ENCODE data around the gene SAMD9.
"Not testable (repeated sequence)": the region's sequence is repeated elsewhere in the genome, so short reads cannot be mapped to it uniquely, and the experiment has no call there.

SAMD9 gene

GRCh38 chr7:93115796-93116195 is 2.0 kb downstream of the SAMD9 start:
- H3K9ac ChIP-seq (ENCODE audit: low read length): no peak overlapping the region
- no peak overlapping the region for H3K27ac ChIP-seq (ENCODE audit: low read depth, low read length)
- no peaks in the 10 kb centered on the region for H3K36me3 ChIP-seq (ENCODE audit: control insufficient read depth, insufficient read depth, low read length)
- peak overlapping the region; percentile 32 for H3K4me3 ChIP-seq (ENCODE audit: low read length)
- no peaks in the 10 kb centered on the region for H3K27me3 ChIP-seq (ENCODE audit: control insufficient read depth, insufficient read depth, low read length)
- peaks cover 2% of the 10 kb centered on the region for H3K4me1 ChIP-seq (ENCODE audit: control insufficient read depth, insufficient read depth, low read length)

- Histone ChIP-seq H3K27me3 (ENCODE audit: control insufficient read depth, insufficient read depth, low read length) (no peaks in the 10 kb centered on the region), H3K27ac (ENCODE audit: low read depth, low read length) (no peak overlapping the region), H3K4me3 (ENCODE audit: low read length) (no peak overlapping the region), H3K4me1 (ENCODE audit: control insufficient read depth, insufficient read depth, low read length) (no peaks in the 10 kb centered on the region), H3K9ac (ENCODE audit: low read length) (no peak overlapping the region), H3K36me3 (ENCODE audit: control insufficient read depth, insufficient read depth, low read length) (peaks cover 18% of the 10 kb centered on the region)
These were observed 9.8 kb downstream of the SAMD9 start for GRCh38 chr7:93108003-93108402.

GRCh38 chr7:93097388-93097787 is 20.4 kb downstream of the SAMD9 start:
- H3K9ac ChIP-seq (ENCODE audit: low read length): no peak overlapping the region
- no peak overlapping the region for H3K4me3 ChIP-seq (ENCODE audit: low read length)
- H3K27me3 ChIP-seq (ENCODE audit: control insufficient read depth, insufficient read depth, low read length): no peaks in the 10 kb centered on the region
- H3K36me3 ChIP-seq (ENCODE audit: control insufficient read depth, insufficient read depth, low read length): no peaks in the 10 kb centered on the region
- no peaks in the 10 kb centered on the region for H3K4me1 ChIP-seq (ENCODE audit: control insufficient read depth, insufficient read depth, low read length)
- no peak overlapping the region for H3K27ac ChIP-seq (ENCODE audit: low read depth, low read length)

GRCh38 chr7:93092757-93093370 is 24.9 kb downstream of the SAMD9 start:
- no peak overlapping the region for H3K4me3 ChIP-seq (ENCODE audit: low read length)
- no peak overlapping the region for H3K27ac ChIP-seq (ENCODE audit: low read depth, low read length)
- H3K4me1 ChIP-seq (ENCODE audit: control insufficient read depth, insufficient read depth, low read length): no peaks in the 10 kb centered on the region
- H3K27me3 ChIP-seq (ENCODE audit: control insufficient read depth, insufficient read depth, low read length): no peaks in the 10 kb centered on the region
- no peaks in the 10 kb centered on the region for H3K36me3 ChIP-seq (ENCODE audit: control insufficient read depth, insufficient read depth, low read length)
- no peak overlapping the region for H3K9ac ChIP-seq (ENCODE audit: low read length)

GRCh38 chr7:93073357-93073756 is 44.4 kb downstream of the SAMD9 start:
- H3K4me3 ChIP-seq (ENCODE audit: low read length): not testable (repeated sequence)

GRCh38 chr7:93062599-93062998 is 55.2 kb downstream of the SAMD9 start:
- Histone ChIP-seq H3K9ac (ENCODE audit: low read length) (no peak overlapping the region), H3K27me3 (ENCODE audit: control insufficient read depth, insufficient read depth, low read length) (no peaks in the 10 kb centered on the region), H3K27ac (ENCODE audit: low read depth, low read length) (no peak overlapping the region), H3K4me1 (ENCODE audit: control insufficient read depth, insufficient read depth, low read length) (no peaks in the 10 kb centered on the region), H3K4me3 (ENCODE audit: low read length) (no peak overlapping the region), H3K36me3 (ENCODE audit: control insufficient read depth, insufficient read depth, low read length) (no peaks in the 10 kb centered on the region)

More at GRCh38 chr7:93073357-93073756, 44.4 kb downstream of the SAMD9 start:
- not testable (repeated sequence) for H3K27ac ChIP-seq (ENCODE audit: low read depth, low read length); H3K27me3 ChIP-seq (ENCODE audit: control insufficient read depth, insufficient read depth, low read length); H3K36me3 ChIP-seq (ENCODE audit: control insufficient read depth, insufficient read depth, low read length); H3K9ac ChIP-seq (ENCODE audit: low read length); H3K4me1 ChIP-seq (ENCODE audit: control insufficient read depth, insufficient read depth, low read length)

- Histone ChIP-seq H3K27me3 (ENCODE audit: control insufficient read depth, insufficient read depth, low read length) (no peaks in the 10 kb centered on the region), H3K4me3 (ENCODE audit: low read length) (no peak overlapping the region), H3K9ac (ENCODE audit: low read length) (no peak overlapping the region), H3K27ac (ENCODE audit: low read depth, low read length) (no peak overlapping the region), H3K4me1 (ENCODE audit: control insufficient read depth, insufficient read depth, low read length) (no peaks in the 10 kb centered on the region), H3K36me3 (ENCODE audit: control insufficient read depth, insufficient read depth, low read length) (no peaks in the 10 kb centered on the region)
These were observed 56.9 kb downstream of the SAMD9 start for GRCh38 chr7:93060865-93061264.

- Histone ChIP-seq H3K36me3 (ENCODE audit: control insufficient read depth, insufficient read depth, low read length) (no peaks in the 10 kb centered on the region), H3K27me3 (ENCODE audit: control insufficient read depth, insufficient read depth, low read length) (no peaks in the 10 kb centered on the region), H3K4me1 (ENCODE audit: control insufficient read depth, insufficient read depth, low read length) (no peaks in the 10 kb centered on the region), H3K27ac (ENCODE audit: low read depth, low read length) (no peak overlapping the region), H3K4me3 (ENCODE audit: low read length) (no peak overlapping the region), H3K9ac (ENCODE audit: low read length) (no peak overlapping the region)
These were observed 57.8 kb downstream of the SAMD9 start for GRCh38 chr7:93060025-93060424.

GRCh38 chr7:93056621-93057020 is 61.2 kb downstream of the SAMD9 start:
- not testable (repeated sequence) for H3K27ac ChIP-seq (ENCODE audit: low read depth, low read length); H3K4me1 ChIP-seq (ENCODE audit: control insufficient read depth, insufficient read depth, low read length); H3K27me3 ChIP-seq (ENCODE audit: control insufficient read depth, insufficient read depth, low read length); H3K36me3 ChIP-seq (ENCODE audit: control insufficient read depth, insufficient read depth, low read length); H3K4me3 ChIP-seq (ENCODE audit: low read length); H3K9ac ChIP-seq (ENCODE audit: low read length)

GRCh38 chr7:93055543-93056107 is 62.2 kb downstream of the SAMD9 start:
- H3K27ac ChIP-seq (ENCODE audit: low read depth, low read length): no peak overlapping the region
- H3K4me1 ChIP-seq (ENCODE audit: control insufficient read depth, insufficient read depth, low read length): no peaks in the 10 kb centered on the region
- H3K27me3 ChIP-seq (ENCODE audit: control insufficient read depth, insufficient read depth, low read length): no peaks in the 10 kb centered on the region
- H3K36me3 ChIP-seq (ENCODE audit: control insufficient read depth, insufficient read depth, low read length): no peaks in the 10 kb centered on the region
- H3K4me3 ChIP-seq (ENCODE audit: low read length): no peak overlapping the region
- H3K9ac ChIP-seq (ENCODE audit: low read length): no peak overlapping the region

GRCh38 chr7:93054975-93055374 is 62.8 kb downstream of the SAMD9 start:
- no peak overlapping the region for H3K9ac ChIP-seq (ENCODE audit: low read length)
- no peaks in the 10 kb centered on the region for H3K36me3 ChIP-seq (ENCODE audit: control insufficient read depth, insufficient read depth, low read length)
- H3K4me1 ChIP-seq (ENCODE audit: control insufficient read depth, insufficient read depth, low read length): no peaks in the 10 kb centered on the region
- no peak overlapping the region for H3K4me3 ChIP-seq (ENCODE audit: low read length)
- no peaks in the 10 kb centered on the region for H3K27me3 ChIP-seq (ENCODE audit: control insufficient read depth, insufficient read depth, low read length)
- H3K27ac ChIP-seq (ENCODE audit: low read depth, low read length): no peak overlapping the region

- H3K9ac ChIP-seq (ENCODE audit: low read length): no peak overlapping the region
- no peaks in the 10 kb centered on the region for H3K4me1 ChIP-seq (ENCODE audit: control insufficient read depth, insufficient read depth, low read length)
- no peaks in the 10 kb centered on the region for H3K27me3 ChIP-seq (ENCODE audit: control insufficient read depth, insufficient read depth, low read length)
- no peak overlapping the region for H3K27ac ChIP-seq (ENCODE audit: low read depth, low read length)
- H3K4me3 ChIP-seq (ENCODE audit: low read length): no peak overlapping the region
- no peaks in the 10 kb centered on the region for H3K36me3 ChIP-seq (ENCODE audit: control insufficient read depth, insufficient read depth, low read length)
These were observed 63.5 kb downstream of the SAMD9 start for GRCh38 chr7:93053949-93054943.

Data from rectal smooth muscle tissue (tissue), 1 donor.